SU-DHL-6 (cell line): ENCODE data around the gene U2AF2.

ENCODE experiments used
- CTCF ChIP-seq: fragments of 200-600 bp; sonication (generic); IDR thresholded peaks from one replicate; pipeline ENCODE4 v1.5.1; 2017; ENCODE audit warnings: antibody characterized with exemption, mild to moderate bottlenecking, low read length, moderate library complexity; ENCODE audit not compliant: insufficient read depth, poor library complexity, severe bottlenecking
- EZH2phosphoT487 ChIP-seq: fragments of 200-600 bp; sonication (generic), shearing (Covaris generic); conservative IDR thresholded peaks from 2 replicates; pipeline ENCODE4 v1.6.1; 2018; ENCODE audit warnings: mild to moderate bottlenecking, antibody characterized with exemption, low read length, moderate library complexity, mixed read lengths

- no peak for TF ChIP-seq CTCF
- no peak for TF ChIP-seq EZH2phosphoT487
These were observed 30.3 kb downstream of the U2AF2 start for GRCh38 chr19:55684946-55685681.
